Heart left ventricle (tissue), 13 donors: ENCODE measurements around the gene AUH.

Experiments used
- CTCF ChIP-seq, 12 donors: fragments of 200-600 bp; sonication (generic) in 4 of 12; IDR thresholded peaks; one replicate each; pipeline versions ENCODE4 v1.5.0 to v1.8.0; 2018 to 2022; ENCODE audit warnings: antibody characterized with exemption in 12 of 12, mild to moderate bottlenecking in 5 of 12
- POLR2A ChIP-seq, 2 donors: fragments of 450-650 bp; IDR thresholded peaks; one replicate each; pipeline ENCODE4 v1.6.1; 2017; ENCODE audit warnings: antibody characterized with exemption in 2 of 2, mild to moderate bottlenecking in 2 of 2, moderate library complexity in 2 of 2
- donor health status: ischemic (EF 13 %, LVEDD 7.1; RV severe dilation, severe dysfunction).
- donor health status: DM: no; HTN: yes; CAD: no.
- donor health status: DM: no; HTN: no; CAD: no.
- donor health status: ischemic (EF 25% LVEDD 6.9; RV normal size, moderate dysfunction).
- donor health status: ischemic (EF 25% LVEDD 5.7; RV mildly dilated, moderate dysfunction).
- donor health status: ischemic (EF 35%, LVEDD 5.7; RV mildly dilated, moderate dysfunction).
- donor health status: nonischemic (EF 11% LVEDD 7.7; RV severe dilation, severe dysfunction).
- donor health status: DM: yes; HTN: yes; CAD: no.
- donor health status: PGD.
- donor health status: ischemic (EF 29% LVEDD 5.4; RV normal size, mild dysfunction).
- donor health status: nonischemic (EF 23%, LVEDD 6.1; RV moderate dilation, normal function).

- no peak for TF ChIP-seq POLR2A (IDR thresholded peaks at IDR 0.05)
- no peak for TF ChIP-seq CTCF (IDR thresholded peaks at IDR 0.05)
Observed at GRCh38 chr9:91214086-91214485, 147.6 kb downstream of the AUH start.
